IMR-90 (cell line): Measurements from ENCODE around the gene NHSL1. TPM values are rescaled to one million over a fixed set of nuclear protein-coding genes. Genes with fewer than 3 reads are reported as not detected.

Experiments used
- ATAC-seq: fragments of 200-7000 bp; cut with Tn5 transposase; 2 replicates; pipeline ENCODE4 v1.9.1; 2020; ENCODE audit warnings: low read depth, mild to moderate bottlenecking, moderate library complexity
- BruUV-seq: library from RNA; stranded (reverse); fragments of 400-500 nt; replicated peaks from 2 replicates; lab custom pipeline; 2021; lab: Mats Ljungman, UMichigan
- CTCF ChIA-PET: fragments of 300-600 bp; formaldehyde crosslinking; extraction: SDS; loops from one replicate; lab custom pipeline; 2021; ENCODE audit warnings: antibody characterized with exemption; lab: Yijun Ruan, JAX
- POLR2A ChIA-PET: fragments of 300-600 bp; sonication (Branson Sonifier 250); formaldehyde crosslinking; loops from one replicate; lab custom pipeline; 2022; ENCODE audit warnings: antibody characterized with exemption; ENCODE audit not compliant: unreplicated experiment; lab: Charles Lee
- DNase-seq: peaks from one replicate; pipeline ENCODE4 v3.0.0; 2013
- H2AFZ ChIP-seq: replicated peaks from 2 replicates; pipeline ENCODE3; 2013; ENCODE audit warnings: low read length, mild to moderate bottlenecking; ENCODE audit not compliant: poor library complexity
- H2AK5ac ChIP-seq: 2 replicates; pipeline ENCODE4 v1.6.1; 2013; ENCODE audit warnings: low read depth, low read length, inconsistent platforms
- H2AK9ac ChIP-seq: replicated peaks from 2 replicates; pipeline ENCODE3; 2013; ENCODE audit warnings: mild to moderate bottlenecking, low read depth, low read length, moderate library complexity; ENCODE audit not compliant: poor library complexity
- H2BK120ac ChIP-seq: 2 replicates; pipeline ENCODE4 v1.6.1; 2013; ENCODE audit warnings: low read depth, low read length, inconsistent platforms
- H2BK15ac ChIP-seq: 3 replicates; pipeline ENCODE4 v1.6.1; 2013; ENCODE audit warnings: low read depth, low read length, inconsistent platforms
- H2BK20ac ChIP-seq: 2 replicates; pipeline ENCODE4 v1.6.1; 2013; ENCODE audit warnings: low read depth, mild to moderate bottlenecking, inconsistent platforms, low read length, moderate library complexity
- H2BK5ac ChIP-seq: 2 replicates; pipeline ENCODE4 v1.6.1; 2013; ENCODE audit warnings: mild to moderate bottlenecking, low read depth, low read length, inconsistent platforms; ENCODE audit not compliant: poor library complexity, severe bottlenecking
- H3K14ac ChIP-seq: replicated peaks from 2 replicates; pipeline ENCODE4 v1.6.1; 2013; ENCODE audit warnings: low read depth, low read length, inconsistent platforms
- H3K18ac ChIP-seq: 2 replicates; pipeline ENCODE4 v1.6.1; 2013; ENCODE audit warnings: low read depth, low read length, control low read depth
- H3K23ac ChIP-seq: 2 replicates; pipeline ENCODE4 v1.6.1; 2013; ENCODE audit warnings: low read depth, low read length, inconsistent platforms
- H3K27ac ChIP-seq: 2 replicates; pipeline ENCODE4 v1.5.1; 2013; ENCODE audit warnings: mild to moderate bottlenecking, control low read depth, low read length; ENCODE audit not compliant: insufficient read depth
- H3K27me3 ChIP-seq: 2 replicates; pipeline ENCODE4 v1.6.1; 2013; ENCODE audit warnings: low read length; ENCODE audit not compliant: control insufficient read depth, insufficient read depth
- H3K36me3 ChIP-seq: 2 replicates; pipeline ENCODE4 v1.6.1; 2013; ENCODE audit warnings: low read length, mixed read lengths; ENCODE audit not compliant: control insufficient read depth, insufficient read depth
- H3K4ac ChIP-seq: 2 replicates; pipeline ENCODE4 v1.6.1; 2013; ENCODE audit warnings: low read depth, low read length, inconsistent platforms
- H3K4me1 ChIP-seq: 2 replicates; pipeline ENCODE4 v1.6.1; 2013; ENCODE audit warnings: low read length, mixed read lengths; ENCODE audit not compliant: control insufficient read depth, insufficient read depth
- H3K4me2 ChIP-seq: 2 replicates; pipeline ENCODE4 v1.6.1; 2013; ENCODE audit warnings: low read depth, mild to moderate bottlenecking, control low read depth, low read length, moderate library complexity
- H3K4me3 ChIP-seq: 2 replicates; pipeline ENCODE4 v1.5.1; 2013; ENCODE audit warnings: low read depth, mild to moderate bottlenecking, control low read depth, low read length, moderate library complexity; ENCODE audit not compliant: insufficient read depth
- H3K56ac ChIP-seq: 2 replicates; pipeline ENCODE4 v1.6.1; 2013; ENCODE audit warnings: low read length, inconsistent platforms; ENCODE audit not compliant: insufficient read depth; ENCODE audit errors: extremely low read depth
- H3K79me1 ChIP-seq, 2 experiments: 2 replicates each; pipeline ENCODE4 v1.6.1; 2013; ENCODE audit warnings: low read length in 2 of 2, inconsistent platforms in 1 of 2, low read depth in 1 of 2
- H3K9ac ChIP-seq: 2 replicates; pipeline ENCODE4 v1.6.1; 2013; ENCODE audit warnings: low read depth, low read length, control low read depth
- H3K9me1 ChIP-seq: 2 replicates; pipeline ENCODE4 v1.6.1; 2013; ENCODE audit warnings: low read length, inconsistent platforms; ENCODE audit not compliant: insufficient read depth
- H3K9me3 ChIP-seq: 2 replicates; pipeline ENCODE4 v1.6.1; 2013; ENCODE audit warnings: low read length; ENCODE audit not compliant: control insufficient read depth, insufficient read depth
- H4K20me1 ChIP-seq: 2 replicates; pipeline ENCODE4 v1.6.1; 2013; ENCODE audit warnings: low read length, inconsistent platforms; ENCODE audit not compliant: insufficient read depth
- H4K5ac ChIP-seq: 2 replicates; pipeline ENCODE4 v1.6.1; 2013; ENCODE audit warnings: mild to moderate bottlenecking, low read depth, low read length, control low read depth
- H4K8ac ChIP-seq, 2 experiments: 2 replicates each; pipeline ENCODE4 v1.6.1; 2013; ENCODE audit warnings: low read depth in 2 of 2, low read length in 2 of 2, control low read depth in 1 of 2, inconsistent platforms in 1 of 2
- H4K91ac ChIP-seq: 2 replicates; pipeline ENCODE4 v1.6.1; 2013; ENCODE audit warnings: low read depth, low read length, inconsistent platforms; ENCODE audit not compliant: insufficient read depth
- CEBPB ChIP-seq: IDR thresholded peaks from 2 replicates; pipeline ENCODE4 v1.6.1; 2012; ENCODE audit warnings: low read depth, low read length, improper control_type of control experiment
- CHD1 ChIP-seq: IDR thresholded peaks from 2 replicates; pipeline ENCODE4 v1.6.1; 2012; ENCODE audit warnings: low read depth, low read length, improper control_type of control experiment
- ELK1 ChIP-seq: fragments of 150-350 bp; IDR thresholded peaks from 2 replicates; pipeline ENCODE4 v1.6.1; 2016; ENCODE audit warnings: low read depth, mild to moderate bottlenecking, low read length, moderate library complexity, borderline replicate concordance
- FOS ChIP-seq: fragments of 150-350 bp; IDR thresholded peaks from 2 replicates; pipeline ENCODE4 v1.6.1; 2016; ENCODE audit warnings: low read depth, low read length
- MAFK ChIP-seq: IDR thresholded peaks from 2 replicates; pipeline ENCODE4 v1.6.1; 2012; ENCODE audit warnings: low read depth, low read length, improper control_type of control experiment
- MAZ ChIP-seq: IDR thresholded peaks from 2 replicates; pipeline ENCODE4 v1.6.1; 2012; ENCODE audit warnings: low read depth, mild to moderate bottlenecking, low read length, improper control_type of control experiment, moderate library complexity, borderline replicate concordance
- MXI1 ChIP-seq: IDR thresholded peaks from 2 replicates; pipeline ENCODE4 v1.6.1; 2012; ENCODE audit warnings: low read depth, mild to moderate bottlenecking, low read length, moderate library complexity, borderline replicate concordance
- NFE2L2 ChIP-seq: fragments of 150-350 bp; IDR thresholded peaks from 2 replicates; pipeline ENCODE4 v1.6.1; 2016; ENCODE audit warnings: low read depth, mild to moderate bottlenecking, low read length
- POLR2A ChIP-seq: IDR thresholded peaks from 2 replicates; pipeline ENCODE4 v1.6.1; 2012; ENCODE audit warnings: mild to moderate bottlenecking, low read depth, low read length
- RAD21 ChIP-seq: IDR thresholded peaks from 2 replicates; pipeline ENCODE4 v1.6.1; 2012; ENCODE audit warnings: low read length, improper control_type of control experiment
- SMC3 ChIP-seq: fragments of 150-350 bp; IDR thresholded peaks from 2 replicates; pipeline ENCODE4 v1.6.1; 2016; ENCODE audit warnings: low read depth, mild to moderate bottlenecking, antibody characterized with exemption, low read length, moderate library complexity
- USF2 ChIP-seq: fragments of 150-350 bp; IDR thresholded peaks from 2 replicates; pipeline ENCODE4 v1.6.1; 2017; ENCODE audit warnings: mild to moderate bottlenecking, antibody characterized with exemption, low read length, low read depth
- WGBS, 2 experiments: methylation state at CpG; one replicate each; pipeline versions ENCODE4 v1.1.5 to v1.1.7; 2013; ENCODE audit warnings: missing lambda C conversion rate in 2 of 2; ENCODE audit not compliant: insufficient read length in 1 of 2; ENCODE audit errors: extremely low coverage in 2 of 2; 5-methylcytosine and 5-hydroxymethylcytosine counted together
- dilution Hi-C: fragments of 300-500 bp; cut with HindIII; formaldehyde crosslinking; loops from one replicate; pipeline ENCODE4 v1.14.3; 2018; ENCODE audit warnings: low sequenced_read_pairs; ENCODE audit not compliant: unreplicated experiment
- in situ Hi-C: fragments of 300-500 bp; cut with MboI; formaldehyde crosslinking; loops from 3 replicates; pipeline ENCODE4 v1.14.3; 2019; ENCODE audit warnings: low sequenced_read_pairs, inconsistent platforms, mixed read lengths
- intact Hi-C: fragments of 100-400 bp; cut with micrococcal nuclease; formaldehyde crosslinking; loops from 2 replicates; pipeline ENCODE4 v1.10.0; 2022
- polyA plus RNA-seq, 3 experiments: library from polyadenylated mRNA; depleted of rRNA; stranded (reverse); fragments of >200 nt; gene quantifications; 2 replicates each; pipeline ENCODE4 v1.2.3, GENCODE V29; 2012; ENCODE audit warnings: low replicate concordance in 1 of 3
- total RNA-seq: library from RNA; depleted of rRNA; stranded (reverse); fragments of >200 nt; gene quantifications from 2 replicates; pipeline ENCODE4 v1.2.3, GENCODE V29; 2012

Gene NHSL1
- total and polyA plus RNA-seq, 2 of the 4 experiments (the other 2 are of a cell fraction): 5.6 to 7.2 TPM

DNA sequence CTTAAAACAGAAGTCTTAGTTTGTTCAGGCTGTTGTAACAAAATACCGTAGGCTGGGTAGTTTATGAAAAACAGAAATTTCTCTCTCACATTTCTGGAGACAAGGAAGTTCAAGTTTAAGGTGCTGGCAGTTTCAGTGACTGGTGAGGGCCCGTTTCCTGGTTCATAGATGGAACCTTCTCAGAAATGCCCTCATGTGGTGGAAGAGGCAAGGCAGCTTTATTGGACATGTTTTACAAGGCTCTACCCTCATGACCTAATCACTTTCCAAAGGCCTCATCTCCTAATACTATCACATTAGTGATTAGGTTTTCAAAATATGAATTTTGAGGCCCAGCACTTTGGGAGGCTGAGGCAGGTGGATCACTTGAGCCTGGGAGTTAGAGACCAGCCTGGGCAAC lies 92.9 kb downstream of the NHSL1 start:
- H2AK9ac ChIP-seq: no peak overlapping the region
- ChIA-PET POLR2A (no interaction called here), CTCF (interaction anchor here (0.5 kb wide), 1 partner anchor 792 kb away, joined by 4 read pairs; no protein-coding TSS in a partner anchor)
- no peaks in the 10 kb centered on the region; the same call in 1 of the 2 replicates for H4K20me1 ChIP-seq
- no peak overlapping the region for H3K14ac ChIP-seq
- no peak overlapping the region for H2AFZ ChIP-seq
- in situ Hi-C loops: loop anchor here (25.0 kb wide), 1 partner anchor 569 kb away; no protein-coding TSS in a partner anchor
- no peak overlapping the region for H2BK20ac ChIP-seq
- H2BK5ac ChIP-seq: no peak overlapping the region
- no peak overlapping the region for H2BK120ac ChIP-seq
- H3K4ac ChIP-seq: no peak overlapping the region
- H4K91ac ChIP-seq: no peak overlapping the region
- no peak overlapping the region for H2AK5ac ChIP-seq
- no peak overlapping the region for H3K56ac ChIP-seq
- peaks cover 23% of the 10 kb centered on the region for H3K36me3 ChIP-seq
- no peak overlapping the region for H3K18ac ChIP-seq
- H3K27me3 ChIP-seq: no peaks in the 10 kb centered on the region
- H2BK15ac ChIP-seq: no peak overlapping the region
- intact Hi-C loops: no loop called here
- H4K8ac ChIP-seq: no peak overlapping the region
- whole genome bisulfite sequencing, 2 experiments: no CpG with 5 or more reads among the region's 2 CpGs
- DNase-seq (no peak), ATAC-seq (no peak)
- TF ChIP-seq RAD21 (no peak), USF2 (no peak), ELK1 (no peak), FOS (no peak), MXI1 (no peak), NFE2L2 (no peak), SMC3 (no peak), CHD1 (no peak), POLR2A (no peak), CEBPB (no peak), MAZ (no peak), MAFK (no peak)
- H3K4me2 ChIP-seq: no peak overlapping the region
- no peak overlapping the region for H3K23ac ChIP-seq
- no peak overlapping the region for H4K5ac ChIP-seq
- no TSS peak for BruUV-seq
- no peaks in the 10 kb centered on the region for H3K9me3 ChIP-seq
- peaks cover 22 to 43% of the 10 kb centered on the region in 2 experiments for H3K79me1 ChIP-seq
- no peak overlapping the region for H3K9ac ChIP-seq
- no peak overlapping the region for H3K4me3 ChIP-seq
- dilution Hi-C loops: no loop called here
- no peak overlapping the region for H3K27ac ChIP-seq
- H3K4me1 ChIP-seq: peaks cover 14% of the 10 kb centered on the region
- peaks cover 19% of the 10 kb centered on the region for H3K9me1 ChIP-seq
